ENCODE data around the gene IPO4. TPM values are rescaled to one million over a fixed set of nuclear protein-coding genes. Genes with fewer than 3 reads are reported as not detected.

IPO4 gene
- total and polyA plus RNA-seq, 2 donors (not counting 1 experiment from before 2014, with no cell fraction given), result 12.4 to 25.3 TPM

DNA sequence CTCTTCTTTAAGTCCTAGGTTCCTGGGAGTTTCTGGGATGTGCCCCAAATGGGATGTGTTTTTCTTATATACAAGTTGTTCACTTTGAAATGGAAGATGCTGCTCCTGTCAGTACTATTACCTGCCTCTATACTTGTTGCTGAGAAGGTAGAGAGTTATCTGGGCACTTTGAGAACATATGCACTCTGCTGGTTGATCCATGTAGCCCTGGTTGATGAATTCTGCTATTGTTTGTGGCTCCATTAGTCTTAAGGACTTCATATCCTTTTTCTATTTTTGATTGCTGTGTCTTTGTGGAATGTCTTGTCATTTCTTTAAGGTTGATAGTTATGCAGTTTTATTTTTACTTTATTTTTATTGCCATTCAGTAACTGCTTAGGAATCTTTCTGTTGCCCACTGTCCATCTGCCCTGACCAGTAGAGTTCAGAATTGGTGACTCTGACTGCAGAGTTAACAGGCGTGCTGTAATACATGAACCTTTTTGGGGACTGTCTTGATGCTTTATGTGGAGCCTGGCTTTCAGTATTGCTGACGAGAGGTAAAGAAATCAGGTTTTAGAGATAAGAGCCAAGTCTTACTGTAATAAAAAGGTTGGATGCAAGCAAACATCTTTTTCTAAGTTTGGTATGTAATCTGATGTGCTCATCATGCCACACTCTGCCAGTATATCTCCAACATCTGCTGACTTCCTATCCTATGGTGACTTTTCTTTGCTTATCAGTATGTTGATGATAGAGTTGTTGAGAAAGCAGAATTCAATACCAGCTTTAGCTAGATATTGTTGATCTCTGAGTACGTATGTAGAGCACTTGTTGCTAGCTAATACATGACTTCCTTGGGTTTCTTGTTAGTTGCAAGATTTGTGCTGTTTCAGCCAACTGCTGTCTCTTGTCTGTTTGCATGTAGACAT lies 45.7 kb upstream of the IPO4 start:
- H3K36me3 ChIP-seq (ENCODE audit: control insufficient read depth, insufficient read depth, low read length), result peaks cover 21% of the 10 kb centered on the region
- peaks cover 46% of the 10 kb centered on the region for H3K79me2 ChIP-seq (ENCODE audit: control insufficient read depth, insufficient read depth, low read length)
- H2AFZ ChIP-seq (ENCODE audit: low read length), result no peak overlapping the region
- no peaks in the 10 kb centered on the region for H3K27me3 ChIP-seq (ENCODE audit: control insufficient read depth, insufficient read depth, low read length)
- no peak overlapping the region for H3K9ac ChIP-seq (ENCODE audit: insufficient read depth, low read length)
- H3K9me3 ChIP-seq (ENCODE audit: control insufficient read depth, insufficient read depth, low read depth, low read length), result no peaks in the 10 kb centered on the region
- H3K4me2 ChIP-seq (ENCODE audit: extremely low read depth, insufficient read depth, low read length), result peak overlapping the region; percentile 100
- DNase-seq (ENCODE audit: low read depth in 2 of 2), result no peak
- H3K4me3 ChIP-seq (replicated peaks in 1 of 4; ENCODE audit: control extremely low read depth in 1 of 4, insufficient read depth in 1 of 4, low read depth in 3 of 4, low read length in 4 of 4), result peak overlapping the region in 1 of 4 experiments; percentile 18
- H3K27ac ChIP-seq (ENCODE audit: insufficient read depth, low read length), result no peak overlapping the region
- TF ChIP-seq CTCF (conservative IDR thresholded peaks at IDR 0.05 in 1 of 2, IDR thresholded peaks at IDR 0.05 in 1 of 2; ENCODE audit: low read depth in 1 of 2, low read length in 2 of 2), result no peak
- TF ChIP-seq EZH2 (IDR thresholded peaks at IDR 0.05; ENCODE audit: low read length, missing control alignments), result no peak
- H4K20me1 ChIP-seq (ENCODE audit: control insufficient read depth, extremely low read depth, insufficient read depth, low read length), result no peaks in the 10 kb centered on the region
- peaks cover 15% of the 10 kb centered on the region for H3K4me1 ChIP-seq (ENCODE audit: control insufficient read depth, extremely low read depth, insufficient read depth, low read length)

- Histone ChIP-seq H3K27me3 (ENCODE audit: control insufficient read depth, insufficient read depth, low read length) (no peaks in the 10 kb centered on the region), H3K9me3 (ENCODE audit: control insufficient read depth, insufficient read depth, low read depth, low read length) (no peaks in the 10 kb centered on the region), H4K20me1 (ENCODE audit: control insufficient read depth, extremely low read depth, insufficient read depth, low read length) (no peaks in the 10 kb centered on the region), H3K27ac (ENCODE audit: insufficient read depth, low read length) (peak overlapping the region; percentile 89), H3K4me1 (ENCODE audit: control insufficient read depth, extremely low read depth, insufficient read depth, low read length) (peaks cover 15% of the 10 kb centered on the region), H3K79me2 (ENCODE audit: control insufficient read depth, insufficient read depth, low read length) (peaks cover 51% of the 10 kb centered on the region), H3K4me2 (ENCODE audit: extremely low read depth, insufficient read depth, low read length) (peak overlapping the region; percentile 100), H3K36me3 (ENCODE audit: control insufficient read depth, insufficient read depth, low read length) (peaks cover 19% of the 10 kb centered on the region), H3K4me3 (replicated peaks in 1 of 4; ENCODE audit: control extremely low read depth in 1 of 4, insufficient read depth in 1 of 4, low read depth in 3 of 4, low read length in 4 of 4) (peak overlapping the region; percentile 66 to 82 (median 73)), H2AFZ (ENCODE audit: low read length) (no peak overlapping the region), H3K9ac (ENCODE audit: insufficient read depth, low read length) (peak overlapping the region; percentile 68)
- DNase-seq (ENCODE audit: low read depth in 2 of 2), result no peak
- TF ChIP-seq EZH2 (IDR thresholded peaks at IDR 0.05; ENCODE audit: low read length, missing control alignments) (no peak), CTCF (conservative IDR thresholded peaks at IDR 0.05 in 1 of 2, IDR thresholded peaks at IDR 0.05 in 1 of 2; ENCODE audit: low read depth in 1 of 2, low read length in 2 of 2) (no peak)
These were observed 44.9 kb upstream of the IPO4 start for GRCh38 chr14:24233538-24233866.

DNA sequence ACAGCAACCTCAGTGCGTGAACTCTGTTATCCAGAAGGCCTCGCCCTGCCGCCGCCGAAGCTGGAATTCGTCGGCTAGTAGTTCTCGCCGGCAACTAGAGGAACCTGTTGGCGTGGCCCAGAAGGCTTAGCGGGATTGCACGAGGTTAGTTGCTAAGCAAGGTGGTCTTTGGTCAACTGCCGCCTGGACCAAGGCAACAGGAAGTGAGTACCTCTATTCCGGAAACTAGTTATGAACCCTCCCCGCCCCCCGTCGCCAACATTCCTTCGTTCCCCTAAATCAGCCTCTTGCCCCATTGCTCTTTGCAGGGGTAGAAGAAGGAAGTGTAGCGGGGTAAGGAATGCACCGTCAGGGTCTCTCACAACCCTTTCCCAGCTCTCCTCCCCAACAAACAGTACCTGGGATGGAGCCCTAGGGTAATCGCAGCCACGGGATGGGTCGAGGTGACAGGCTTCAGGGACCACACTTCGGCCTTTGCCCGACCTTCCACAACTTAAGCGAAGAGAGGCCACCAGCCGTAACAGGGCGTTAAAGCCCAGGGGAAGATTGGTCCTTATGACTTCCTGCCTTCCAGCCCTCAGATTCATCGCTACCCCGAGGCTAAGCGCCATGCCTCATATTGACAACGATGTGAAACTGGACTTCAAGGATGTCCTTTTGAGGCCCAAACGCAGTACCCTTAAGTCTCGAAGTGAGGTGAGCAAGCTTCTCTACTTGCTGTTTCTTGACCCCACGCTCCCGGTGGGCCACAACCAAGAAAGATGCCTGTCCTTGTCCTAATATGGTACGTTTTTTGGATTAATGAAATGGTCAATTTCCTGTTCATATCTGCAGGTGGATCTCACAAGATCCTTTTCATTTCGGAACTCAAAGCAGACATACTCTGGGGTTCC lies 44.3 kb upstream of the IPO4 start, which contains the start of gene GMPR2:
Gene GMPR2, plus strand, starts transcription at position 285 of the 893 bp plus-strand sequence. Its CDS starts 325 bp downstream, at position 610.
- Histone ChIP-seq H3K9me3 (ENCODE audit: control insufficient read depth, insufficient read depth, low read depth, low read length) (no peaks in the 10 kb centered on the region), H2AFZ (ENCODE audit: low read length) (peak within 1 kb of the TSS; percentile 96), H3K79me2 (ENCODE audit: control insufficient read depth, insufficient read depth, low read length) (peaks cover 57% of the 10 kb centered on the region), H3K4me2 (ENCODE audit: extremely low read depth, insufficient read depth, low read length) (peak within 1 kb of the TSS; percentile 100), H3K4me3 (replicated peaks in 1 of 4; ENCODE audit: control extremely low read depth in 1 of 4, insufficient read depth in 1 of 4, low read depth in 3 of 4, low read length in 4 of 4) (peak within 1 kb of the TSS; percentile 66 to 82 (median 73)), H3K27me3 (ENCODE audit: control insufficient read depth, insufficient read depth, low read length) (no peaks in the 10 kb centered on the region), H3K27ac (ENCODE audit: insufficient read depth, low read length) (peak within 1 kb of the TSS; percentile 89), H4K20me1 (ENCODE audit: control insufficient read depth, extremely low read depth, insufficient read depth, low read length) (no peaks in the 10 kb centered on the region), H3K36me3 (ENCODE audit: control insufficient read depth, insufficient read depth, low read length) (peaks cover 16% of the 10 kb centered on the region), H3K4me1 (ENCODE audit: control insufficient read depth, extremely low read depth, insufficient read depth, low read length) (peaks cover 15% of the 10 kb centered on the region), H3K9ac (ENCODE audit: insufficient read depth, low read length) (peak within 1 kb of the TSS; percentile 76)
- TF ChIP-seq CTCF (conservative IDR thresholded peaks at IDR 0.05 in 1 of 2, IDR thresholded peaks at IDR 0.05 in 1 of 2; ENCODE audit: low read depth in 1 of 2, low read length in 2 of 2) (no peak), EZH2 (IDR thresholded peaks at IDR 0.05; ENCODE audit: low read length, missing control alignments) (no peak)
- no peak for DNase-seq (ENCODE audit: low read depth in 2 of 2)

Data from fibroblast of lung (primary cell).